K562 (cell line): ENCODE data around the gene MS4A18. TPM values are rescaled to one million over a fixed set of nuclear protein-coding genes. Genes with fewer than 3 reads are reported as not detected.

Experiments used
- ATF1 ChIP-seq, 2 experiments: fragments of 450-650 bp in 1 of 2; IDR thresholded peaks; 2 replicates each; pipeline ENCODE4 v1.6.1; 2016; ENCODE audit warnings: missing compliant biosample characterization in 1 of 2, missing genetic modification characterization in 1 of 2
- C11orf30 ChIP-seq: fragments of 450-650 bp; IDR thresholded peaks from 2 replicates; pipeline ENCODE4 v1.6.1; 2016; ENCODE audit warnings: low read depth, mild to moderate bottlenecking
- E2F6 ChIP-seq, 2 experiments: IDR thresholded peaks; 2 replicates each; pipeline ENCODE4 v1.6.1; 2011; ENCODE audit warnings: borderline replicate concordance in 1 of 2, control low read depth in 1 of 2, low read depth in 1 of 2, low read length in 1 of 2, mild to moderate bottlenecking in 1 of 2, mixed read lengths in 1 of 2, moderate library complexity in 1 of 2; ENCODE audit not compliant: insufficient read depth in 1 of 2, insufficient read length in 1 of 2, poor library complexity in 1 of 2, severe bottlenecking in 1 of 2; ENCODE audit errors: extremely low read depth in 1 of 2
- ELK3 ChIP-seq: fragments of 450-650 bp; formaldehyde crosslinking; IDR thresholded peaks from 2 replicates; pipeline ENCODE4 v1.4.0; 2020; ENCODE audit warnings: mild to moderate bottlenecking
- ETS2 ChIP-seq: IDR thresholded peaks from 2 replicates; pipeline ENCODE4 v1.6.1; 2016; ENCODE audit warnings: borderline replicate concordance, missing genetic modification characterization, mild to moderate bottlenecking, moderate library complexity, missing compliant biosample characterization; ENCODE audit not compliant: poor library complexity, severe bottlenecking
- FOS ChIP-seq: IDR thresholded peaks from 3 replicates; pipeline ENCODE4 v1.6.1; 2011; ENCODE audit not compliant: insufficient read length; ENCODE audit errors: extremely low read depth
- LEF1 ChIP-seq: fragments of 450-650 bp; IDR thresholded peaks from 2 replicates; pipeline ENCODE4 v1.6.1; 2016; ENCODE audit warnings: mild to moderate bottlenecking
- MAFF ChIP-seq: IDR thresholded peaks from 2 replicates; pipeline ENCODE4 v1.6.1; 2012; ENCODE audit warnings: low read length, improper control_type of control experiment
- NCOA4 ChIP-seq: fragments of 450-650 bp; IDR thresholded peaks from 2 replicates; pipeline ENCODE4 v1.6.1; 2018; ENCODE audit warnings: mild to moderate bottlenecking; ENCODE audit not compliant: partially characterized antibody
- PHB ChIP-seq: fragments of 250-450 bp; sonication (Bioruptor Pico); IDR thresholded peaks from 2 replicates; pipeline ENCODE4 v1.5.0; 2021
- PKNOX1 ChIP-seq: fragments of 450-650 bp; IDR thresholded peaks from 2 replicates; pipeline ENCODE4 v1.6.1; 2016
- RBM22 ChIP-seq: fragments of 200-400 bp; formaldehyde crosslinking; IDR thresholded peaks from 2 replicates; pipeline ENCODE4 v1.6.1; 2018; ENCODE audit warnings: low read length, low read depth; ENCODE audit not compliant: poor library complexity, severe bottlenecking
- REST ChIP-seq, 2 experiments: fragments of 450-650 bp; formaldehyde crosslinking in 1 of 2; IDR thresholded peaks; 2 replicates each; pipeline versions ENCODE4 v1.4.0 to v1.6.1; 2014 to 2020; ENCODE audit warnings: mild to moderate bottlenecking in 2 of 2, borderline replicate concordance in 1 of 2, low read depth in 1 of 2
- SOX6 ChIP-seq: fragments of 450-650 bp; IDR thresholded peaks from 2 replicates; pipeline ENCODE4 v1.6.1; 2014; ENCODE audit warnings: mild to moderate bottlenecking
- ZC3H4 ChIP-seq: sonication (generic); formaldehyde crosslinking; IDR thresholded peaks from 2 replicates; pipeline ENCODE4 v1.9.0; 2021; ENCODE audit warnings: missing genetic modification reagents, borderline replicate concordance
- ZNF134 ChIP-seq: fragments of 250-450 bp; sonication (Bioruptor Pico); conservative IDR thresholded peaks from 2 replicates; pipeline ENCODE4 v1.4.0; 2020
- polyA plus RNA-seq, 8 experiments: library from polyadenylated mRNA; depleted of rRNA in 4 of 8; stranded (reverse) in 5 of 8; unstranded in 3 of 8; fragments of >200 nt; fragmentation: Nextera tagmentation in 2 of 8; fragmentation: Illumina TruSeq in 1 of 8; extraction: Ambion mirVana in 2 of 8; extraction: Trizol in 1 of 8; gene quantifications; 2 replicates each; pipeline versions ENCODE4 v1.2.1 to v1.2.3, GENCODE V29; 2011 to 2014; ENCODE audit warnings: inconsistent platforms in 1 of 8, missing spikeins in 1 of 8
- total RNA-seq, 7 experiments: library from RNA; depleted of rRNA in 6 of 7; stranded (reverse); fragments of >200 nt in 6 of 7; fragmentation: Illumina TruSeq in 2 of 7; extraction: Trizol in 2 of 7; gene quantifications; 2 replicates each; pipeline versions ENCODE4 v1.2.1 to v1.2.3, GENCODE V29; 2011 to 2021; ENCODE audit warnings: low replicate concordance in 1 of 7

MS4A18 gene
- total and polyA plus RNA-seq, 9 of the 15 experiments (the other 6 are each of a cell fraction or from before 2014, with no cell fraction given), result not detected

- TF ChIP-seq REST (IDR thresholded peaks at IDR 0.05; ENCODE audit: borderline replicate concordance), result peak; percentile 24; the same call in 1 of the 2 replicates
- no peak for TF ChIP-seq REST (CRISPR knock-in tag; IDR thresholded peaks at IDR 0.05; ENCODE audit: low read depth)
- TF ChIP-seq PHB (CRISPR knock-in tag), result no peak
- no peak for TF ChIP-seq ELK3
- TF ChIP-seq MAFF, result peak; percentile 59; the same call in 1 of the 2 replicates
- no peak for TF ChIP-seq ETS2 (tag)
- TF ChIP-seq E2F6 (IDR thresholded peaks at IDR 0.05; ENCODE audit: borderline replicate concordance in 1 of 2, extremely low read depth in 1 of 2, insufficient read depth in 1 of 2, insufficient read length in 1 of 2, low read depth in 1 of 2, low read length in 1 of 2, poor library complexity in 1 of 2, severe bottlenecking in 1 of 2), result peak in 1 of 2 experiments; percentile 30
- no peak for TF ChIP-seq ZNF134 (CRISPR knock-in tag)
- no peak for TF ChIP-seq RBM22
- TF ChIP-seq FOS, result no peak
- TF ChIP-seq NCOA4, result no peak
- no peak for TF ChIP-seq PKNOX1
- TF ChIP-seq LEF1, result no peak
- peak; percentile 52; the same call in 1 of the 2 replicates for TF ChIP-seq SOX6
- TF ChIP-seq C11orf30, result peak; percentile 60
- TF ChIP-seq ATF1 (CRISPR knock-in tag; IDR thresholded peaks at IDR 0.05), result no peak
- no peak for TF ChIP-seq ATF1 (tag; IDR thresholded peaks at IDR 0.05)
- TF ChIP-seq ZC3H4 (CRISPR knock-in tag), result no peak
Observed at GRCh38 chr11:60753309-60753708, 28.8 kb downstream of the MS4A18 start (continued).
